ENCODE results near the gene ZWILCH. TPM values are rescaled to one million over a fixed set of nuclear protein-coding genes. Genes with fewer than 3 reads are reported as not detected.

Gene ZWILCH
- total and polyA plus RNA-seq, 2 of the 4 experiments (the other 2 are of a cell fraction) = 10.5 to 22.2 TPM

- H4K91ac ChIP-seq (ENCODE audit: insufficient read depth, low read depth, low read length) = peak overlapping the region; percentile 86; the same call in 1 of the 2 replicates
- peak overlapping the region; percentile 86 for H3K4me2 ChIP-seq (ENCODE audit: low read depth, low read length)
- H2BK5ac ChIP-seq (ENCODE audit: low read depth, low read length, poor library complexity, severe bottlenecking) = no peak overlapping the region
- no peaks in the 10 kb centered on the region for H3K9me1 ChIP-seq (ENCODE audit: insufficient read depth, low read length)
- H3K9me3 ChIP-seq (ENCODE audit: control insufficient read depth, insufficient read depth, low read length) = no peaks in the 10 kb centered on the region
- DNase-seq (no peak), ATAC-seq (ENCODE audit: low read depth) (no peak)
- no peak overlapping the region for H3K27ac ChIP-seq (ENCODE audit: insufficient read depth, low read length)
- peaks cover 33% of the 10 kb centered on the region for H4K20me1 ChIP-seq (ENCODE audit: insufficient read depth, low read length)
- peak overlapping the region; percentile 94; the same call in 1 of the 2 replicates for H3K9ac ChIP-seq (ENCODE audit: low read depth, low read length)
- H2BK15ac ChIP-seq (ENCODE audit: low read depth, low read length) = no peak overlapping the region
- CTCF ChIA-PET = no interaction called here
- H2BK120ac ChIP-seq (ENCODE audit: low read depth, low read length) = no peak overlapping the region
- no TSS peak for BruUV-seq (replicated peaks)
- H3K36me3 ChIP-seq (ENCODE audit: control insufficient read depth, insufficient read depth, low read length) = peaks cover 14% of the 10 kb centered on the region
- H3K79me1 ChIP-seq (ENCODE audit: low read depth in 1 of 2, low read length in 2 of 2) = peaks cover 15 to 37% of the 10 kb centered on the region in 2 experiments
- peak overlapping the region; percentile 100; the same call in 1 of the 2 replicates for H3K4ac ChIP-seq (ENCODE audit: low read depth, low read length)
- H3K23ac ChIP-seq (ENCODE audit: low read depth, low read length) = peak overlapping the region; percentile 93; the same call in 1 of the 2 replicates
- peak overlapping the region; percentile 76 to 91; a peak in 2 of 4 replicates for H4K8ac ChIP-seq (ENCODE audit: low read depth in 2 of 2, low read length in 2 of 2)
- peak overlapping the region; percentile 59 for H3K4me3 ChIP-seq (ENCODE audit: insufficient read depth, low read depth, low read length)
- no peaks in the 10 kb centered on the region for H3K27me3 ChIP-seq (ENCODE audit: control insufficient read depth, insufficient read depth, low read length)
- dilution Hi-C loops (cut with HindIII; ENCODE audit: low sequenced_read_pairs, unreplicated experiment) (no loop called here), in situ Hi-C loops (cut with MboI; ENCODE audit: low sequenced_read_pairs) (no loop called here), intact Hi-C loops (cut with micrococcal nuclease) (loop anchor here (1.0 to 10.0 kb wide), 2 partner anchors 61 to 199 kb away; partner anchors contain the start of gene SMAD6)
- H3K18ac ChIP-seq (ENCODE audit: low read depth, low read length) = no peak overlapping the region
- TF ChIP-seq, protein P1, sequence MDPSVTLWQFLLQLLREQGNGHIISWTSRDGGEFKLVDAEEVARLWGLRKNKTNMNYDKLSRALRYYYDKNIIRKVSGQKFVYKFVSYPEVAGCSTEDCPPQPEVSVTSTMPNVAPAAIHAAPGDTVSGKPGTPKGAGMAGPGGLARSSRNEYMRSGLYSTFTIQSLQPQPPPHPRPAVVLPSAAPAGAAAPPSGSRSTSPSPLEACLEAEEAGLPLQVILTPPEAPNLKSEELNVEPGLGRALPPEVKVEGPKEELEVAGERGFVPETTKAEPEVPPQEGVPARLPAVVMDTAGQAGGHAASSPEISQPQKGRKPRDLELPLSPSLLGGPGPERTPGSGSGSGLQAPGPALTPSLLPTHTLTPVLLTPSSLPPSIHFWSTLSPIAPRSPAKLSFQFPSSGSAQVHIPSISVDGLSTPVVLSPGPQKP (IDR thresholded peaks at IDR 0.05; ENCODE audit: borderline replicate concordance, low read depth, low read length) = no peak
- TF ChIP-seq NFE2L2 (IDR thresholded peaks at IDR 0.05; ENCODE audit: low read depth, low read length) = no peak
- TF ChIP-seq, protein P2, sequence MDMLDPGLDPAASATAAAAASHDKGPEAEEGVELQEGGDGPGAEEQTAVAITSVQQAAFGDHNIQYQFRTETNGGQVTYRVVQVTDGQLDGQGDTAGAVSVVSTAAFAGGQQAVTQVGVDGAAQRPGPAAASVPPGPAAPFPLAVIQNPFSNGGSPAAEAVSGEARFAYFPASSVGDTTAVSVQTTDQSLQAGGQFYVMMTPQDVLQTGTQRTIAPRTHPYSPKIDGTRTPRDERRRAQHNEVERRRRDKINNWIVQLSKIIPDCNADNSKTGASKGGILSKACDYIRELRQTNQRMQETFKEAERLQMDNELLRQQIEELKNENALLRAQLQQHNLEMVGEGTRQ (IDR thresholded peaks at IDR 0.05; ENCODE audit: low read depth, low read length) = no peak
- TF ChIP-seq RAD21 (IDR thresholded peaks at IDR 0.05; ENCODE audit: low read length) = no peak
- TF ChIP-seq MXI1 (IDR thresholded peaks at IDR 0.05; ENCODE audit: borderline replicate concordance, low read depth, low read length) = no peak
- no peak for TF ChIP-seq RCOR1 (IDR thresholded peaks at IDR 0.05; ENCODE audit: insufficient replicate concordance, low read length)
- peak overlapping the region; percentile 96; the same call in 1 of the 2 replicates for H3K14ac ChIP-seq (replicated peaks; ENCODE audit: low read depth, low read length)
- H2BK20ac ChIP-seq (ENCODE audit: low read depth, low read length) = no peak overlapping the region
- H4K5ac ChIP-seq (ENCODE audit: low read depth, low read length) = no peak overlapping the region
- H2AFZ ChIP-seq (replicated peaks; ENCODE audit: low read length, poor library complexity) = no peak overlapping the region
- WGBS, 2 experiments (ENCODE audit: extremely low coverage in 2 of 2, insufficient read length in 1 of 2) = no CpG with 5 or more reads among the region's 4 CpGs
- H3K4me1 ChIP-seq (ENCODE audit: control insufficient read depth, insufficient read depth, low read length) = peaks cover 1% of the 10 kb centered on the region; the same call in 1 of the 2 replicates
- peak overlapping the region; percentile 83 for H3K56ac ChIP-seq (ENCODE audit: extremely low read depth, insufficient read depth, low read length)
- no peak overlapping the region for H2AK9ac ChIP-seq (replicated peaks; ENCODE audit: low read depth, low read length, poor library complexity)
- POLR2A ChIA-PET (ENCODE audit: unreplicated experiment) = interaction anchor here (0.6 kb wide), 1 partner anchor 554 kb away, joined by 3 read pairs; no protein-coding TSS in a partner anchor
- peak overlapping the region; percentile 82; the same call in 1 of the 2 replicates for H2AK5ac ChIP-seq (ENCODE audit: low read depth, low read length)
Measured at GRCh38 chr15:66505818-66506217, 692 bp downstream of the ZWILCH start.
